ENCODE data around the gene CT83.

CT83 gene, protein sequence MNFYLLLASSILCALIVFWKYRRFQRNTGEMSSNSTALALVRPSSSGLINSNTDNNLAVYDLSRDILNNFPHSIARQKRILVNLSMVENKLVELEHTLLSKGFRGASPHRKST

DNA sequence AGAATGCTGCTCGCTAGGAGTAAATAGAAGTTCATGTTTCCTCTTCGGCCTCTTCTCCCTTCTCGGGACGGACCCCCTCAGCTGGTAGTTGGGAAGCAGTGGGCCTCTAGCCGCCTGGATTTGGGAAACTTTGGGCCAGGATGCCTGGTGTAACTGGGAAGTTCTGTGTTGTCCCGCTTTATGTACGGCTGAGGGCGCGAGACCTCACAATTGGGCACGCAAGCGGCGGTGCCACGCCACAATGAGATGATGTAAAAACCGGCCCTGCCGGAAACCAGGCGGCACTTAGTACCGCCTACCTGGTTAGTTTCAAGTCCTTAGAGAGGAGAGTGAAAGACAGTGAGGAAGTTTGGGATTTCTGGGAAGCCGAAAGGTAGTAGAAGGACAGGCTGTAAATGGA is at the start of gene CT83:
Gene CT83, minus strand, starts transcription at position 155 of the 400 bp plus-strand sequence. Its CDS starts 120 bp downstream, at position 35.
- DNase-seq = no peak

DNA sequence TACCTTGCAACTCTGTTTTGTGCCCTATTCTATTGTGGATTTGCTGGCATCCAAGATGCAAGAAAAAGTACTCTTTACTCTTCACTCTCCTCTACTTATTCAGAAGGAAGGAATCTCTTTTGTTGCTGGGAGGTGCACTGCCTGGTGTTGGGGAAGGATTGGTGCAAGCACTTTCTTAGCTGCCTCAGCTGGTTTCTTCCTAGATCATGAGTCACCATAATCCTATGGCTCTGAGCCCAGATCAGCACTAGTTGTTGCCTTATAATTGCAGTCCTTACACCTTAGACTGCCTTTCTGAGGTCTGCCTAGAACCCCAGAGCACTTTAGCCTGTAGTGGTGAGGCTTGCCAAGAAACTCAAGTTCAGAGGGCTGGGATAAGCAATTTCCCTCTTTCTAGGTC is 37.0 kb upstream of the CT83 start:
- DNase-seq = no peak

DNA sequence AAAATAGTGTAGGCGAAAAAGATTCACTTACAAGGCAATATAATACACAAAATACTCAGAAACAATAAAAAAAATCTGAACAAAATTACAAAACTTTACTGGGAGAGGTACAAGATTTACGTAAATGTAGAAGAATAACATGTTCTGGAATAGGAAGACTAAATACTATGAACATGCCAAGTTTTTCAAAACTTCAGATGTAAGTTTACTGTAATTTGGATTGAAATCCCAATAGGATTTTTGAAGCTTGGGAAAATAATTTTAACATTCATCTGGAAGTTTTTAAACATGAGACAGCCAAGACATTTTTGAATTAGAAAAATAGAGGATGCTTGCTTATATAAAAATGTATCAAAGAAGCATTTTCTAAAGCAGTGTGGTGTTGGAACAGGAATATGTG is 30.5 kb upstream of the CT83 start:
- DNase-seq = no peak

DNA sequence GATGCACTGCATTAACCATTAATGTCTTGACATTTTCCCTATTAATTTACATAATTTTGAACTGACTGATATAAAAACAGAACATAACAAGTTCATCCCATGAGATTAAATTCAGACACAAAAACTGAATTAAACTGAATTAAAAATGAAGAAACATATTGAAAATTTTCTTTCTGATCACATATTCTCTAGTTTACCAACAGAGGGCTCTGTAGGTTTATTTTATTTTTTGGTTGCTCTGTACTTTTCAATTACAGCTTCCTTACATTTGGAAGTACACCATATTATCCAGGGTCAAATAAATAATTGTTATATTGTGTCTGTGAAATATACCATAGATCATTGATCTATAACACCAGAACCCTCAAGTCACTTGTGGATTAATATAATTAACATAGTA is 27.3 kb upstream of the CT83 start:
- no peak for DNase-seq

DNA sequence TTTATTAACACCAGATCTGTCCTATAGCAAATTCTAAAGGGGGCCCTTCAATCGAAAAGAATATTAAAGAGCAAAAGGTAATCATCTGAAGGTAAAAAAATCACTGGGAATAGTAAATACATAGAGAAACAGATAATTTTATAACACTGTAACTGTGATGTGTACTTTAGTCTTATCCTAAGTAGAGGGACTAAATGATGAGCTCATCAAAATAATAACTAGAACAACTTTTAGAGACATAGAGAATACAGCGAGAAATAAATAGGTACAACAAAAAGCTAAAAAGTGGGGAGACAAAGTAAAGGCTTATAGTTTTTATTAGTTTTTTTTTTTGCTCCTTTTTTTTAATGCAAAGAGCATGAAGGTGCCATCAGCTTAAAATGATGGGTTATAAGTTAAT is 17.3 kb upstream of the CT83 start:
- DNase-seq = no peak

DNA sequence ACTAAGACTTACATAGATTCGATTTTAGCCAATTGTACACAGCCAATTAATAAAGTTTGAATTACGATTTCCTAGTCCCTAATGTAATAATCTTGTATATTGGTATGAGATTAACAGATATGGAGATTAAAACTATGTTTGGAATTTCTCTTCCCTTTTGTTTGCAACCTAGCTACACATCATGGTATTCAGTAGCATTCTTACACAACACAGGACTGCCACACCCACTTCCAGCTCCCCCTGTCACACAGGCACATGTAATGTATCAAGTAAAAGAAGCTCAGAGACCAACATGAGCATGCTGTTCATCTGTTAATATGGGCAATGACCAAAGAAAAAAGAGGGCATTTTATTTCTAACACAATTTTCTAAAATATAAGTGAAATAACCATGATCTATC is 13.6 kb downstream of the CT83 start:
- DNase-seq = no peak

DNA sequence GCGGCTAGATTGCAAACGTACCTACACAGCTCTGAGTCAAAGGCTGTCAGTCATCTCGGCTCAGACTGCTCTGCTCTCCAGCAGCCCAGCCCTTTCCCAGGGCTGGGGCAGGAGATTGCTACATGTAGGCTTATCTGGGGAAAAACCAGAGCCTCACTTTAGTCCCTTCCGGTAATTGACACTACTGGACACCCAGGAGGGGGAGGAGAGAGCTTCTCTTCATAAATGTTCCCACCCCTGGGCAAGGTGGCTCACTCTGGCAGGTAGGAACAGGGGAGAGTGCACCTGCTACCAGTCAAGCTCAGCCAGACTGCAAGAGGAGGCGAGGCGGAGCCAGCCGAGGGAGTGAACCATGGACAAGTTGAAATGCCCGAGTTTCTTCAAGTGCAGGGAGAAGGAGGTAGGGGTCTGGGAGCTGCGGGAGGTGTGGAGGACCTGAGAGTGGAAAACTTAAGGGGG is 26.4 kb downstream of the CT83 start, which contains the start of gene SLC6A14:
Gene SLC6A14, plus strand, starts transcription at position 249 of the 459 bp plus-strand sequence. Its CDS starts 104 bp downstream, at position 353.
- no peak for DNase-seq

DNA sequence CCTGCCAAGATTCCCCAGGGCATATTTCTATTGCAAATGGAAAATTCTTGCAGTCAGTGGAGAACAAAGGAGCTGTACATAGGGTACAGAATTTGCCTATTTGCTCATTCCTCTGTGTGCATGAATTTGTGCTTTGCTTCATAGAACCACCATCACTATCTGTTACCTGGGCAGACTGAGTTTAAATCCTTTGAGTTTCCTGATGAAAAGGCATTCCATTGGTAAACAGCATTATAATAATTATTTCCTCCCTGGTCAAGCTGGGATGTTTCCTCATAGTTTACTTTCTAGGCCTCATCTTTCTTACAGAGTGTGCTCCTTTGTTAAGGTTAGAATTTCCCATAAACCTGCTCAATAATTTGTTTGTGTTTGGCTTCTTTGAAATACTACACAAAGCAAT is 27.2 kb downstream of the CT83 start:
- DNase-seq = no peak

DNA sequence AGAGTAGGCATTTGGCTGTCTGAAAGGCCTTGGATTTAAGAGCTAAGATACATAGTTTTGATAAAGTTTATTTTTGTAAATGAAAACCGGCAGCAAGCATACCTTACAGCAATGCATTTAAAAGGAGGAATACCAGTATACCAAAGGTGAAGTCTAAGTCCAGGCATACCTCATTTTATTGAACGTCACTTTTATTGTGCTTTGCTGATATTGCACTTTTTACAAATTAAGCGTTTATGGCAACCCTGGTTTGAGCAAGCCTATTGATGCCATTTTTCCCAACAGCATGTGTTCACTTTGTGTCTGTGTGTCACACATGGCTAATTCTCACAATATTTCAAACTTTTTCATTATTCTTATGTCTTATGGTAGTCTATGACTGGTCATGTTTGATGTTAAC is 34.8 kb downstream of the CT83 start:
- DNase-seq = no peak

DNA sequence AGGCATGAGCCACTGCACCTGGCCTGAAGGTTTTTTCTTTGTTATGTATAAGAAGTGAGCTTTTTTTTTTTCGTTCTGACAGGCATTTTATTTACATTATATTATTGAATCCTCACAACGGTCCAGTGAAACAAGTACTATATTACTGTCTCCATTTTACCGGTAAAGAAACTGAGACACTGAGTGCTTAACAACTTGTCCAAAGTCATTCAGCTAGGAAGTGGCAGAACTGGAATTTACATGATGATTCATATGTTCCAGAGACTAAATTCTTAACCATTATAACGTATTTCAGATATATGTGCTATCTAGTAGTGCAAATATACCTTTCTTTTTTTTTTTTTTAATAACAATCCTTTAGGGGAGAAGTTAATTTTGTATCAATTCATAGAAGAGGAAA is 44.8 kb downstream of the CT83 start:
- DNase-seq = no peak

DNA sequence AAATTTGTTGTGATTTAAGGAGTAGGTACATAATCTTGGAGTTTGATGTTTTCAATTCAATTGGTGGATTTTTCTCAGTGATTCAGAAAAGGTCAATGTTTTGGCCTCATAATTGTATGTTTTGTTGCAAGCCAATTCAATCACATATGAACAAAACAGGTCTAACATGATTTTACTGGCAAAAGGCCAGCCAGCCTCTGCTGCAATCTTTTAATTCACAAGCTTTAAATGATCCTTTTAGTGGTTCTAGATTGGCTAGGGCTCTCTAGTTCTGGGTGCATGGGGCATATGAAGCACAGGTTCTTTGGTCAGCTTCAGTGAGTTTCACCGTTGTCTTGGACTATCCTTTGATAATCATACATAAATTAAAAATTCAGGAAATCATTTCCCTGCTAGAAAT is 45.6 kb downstream of the CT83 start:
- DNase-seq = no peak

DNA sequence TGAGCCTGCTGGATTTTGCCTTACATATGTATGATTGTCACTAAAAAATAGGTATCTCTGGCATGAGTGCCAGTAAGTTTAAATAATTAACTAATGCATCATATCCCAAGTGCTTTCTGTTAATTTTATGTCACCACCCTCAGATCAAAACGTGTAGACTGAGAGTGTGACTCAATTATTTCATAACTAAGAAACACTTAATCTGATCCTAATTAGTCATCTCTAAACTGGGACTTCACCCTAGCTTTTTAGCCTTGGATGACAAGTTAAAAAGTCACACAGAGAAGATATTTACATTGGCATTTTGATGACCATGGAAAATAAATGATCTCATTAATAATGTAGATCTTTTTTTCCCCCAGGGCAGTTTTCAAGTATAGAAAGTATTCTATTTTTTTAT is 49.5 kb downstream of the CT83 start:
- DNase-seq = no peak
